Keratinocyte (primary cell): ENCODE measurements around the gene CCN6. TPM values are rescaled to one million over a fixed set of nuclear protein-coding genes. Genes with fewer than 3 reads are reported as not detected.

ENCODE experiments used
- DNase-seq: peaks from one replicate; pipeline ENCODE4 v3.0.0-alpha.2; 2011; ENCODE audit warnings: low read depth, missing footprints, low spot score
- FAIRE-seq: peaks from 2 replicates; lab custom pipeline; 2011; peaks lifted over from hg19 to GRCh38; lab: Jason Lieb, UNC
- H2AFZ ChIP-seq: 2 replicates; pipeline ENCODE4 v1.6.0; 2012; ENCODE audit warnings: low read length, control low read depth, inconsistent platforms; ENCODE audit not compliant: control insufficient read depth
- H3K27ac ChIP-seq: 2 replicates; pipeline ENCODE4 v1.5.1; 2011; ENCODE audit warnings: low read length; ENCODE audit not compliant: control insufficient read depth, insufficient read depth
- H3K27me3 ChIP-seq: 3 replicates; pipeline ENCODE4 v1.6.0; 2011; ENCODE audit warnings: low read length; ENCODE audit not compliant: control insufficient read depth, insufficient read depth; ENCODE audit errors: extremely low read depth
- H3K36me3 ChIP-seq, 2 experiments: 2 replicates in 1 of 2; 3 replicates in 1 of 2; pipeline ENCODE4 v1.5.1; 2011; ENCODE audit warnings: low read length in 2 of 2, mild to moderate bottlenecking in 1 of 2; ENCODE audit not compliant: control insufficient read depth in 2 of 2, insufficient read depth in 2 of 2; ENCODE audit errors: extremely low read depth in 1 of 2
- H3K4me1 ChIP-seq: 3 replicates; pipeline ENCODE4 v1.5.1; 2011; ENCODE audit warnings: low read length; ENCODE audit not compliant: control insufficient read depth, insufficient read depth; ENCODE audit errors: extremely low read depth
- H3K4me2 ChIP-seq: 3 replicates; pipeline ENCODE4 v1.6.0; 2011; ENCODE audit warnings: low read depth, low read length; ENCODE audit not compliant: control insufficient read depth, insufficient read depth; ENCODE audit errors: extremely low read depth
- H3K4me3 ChIP-seq, 3 experiments: fragments of 200-600 bp in 1 of 3; sonication (generic) in 1 of 3; 2 replicates in 2 of 3; 3 replicates in 1 of 3; pipeline ENCODE4 v1.5.1; 2011 to 2016; ENCODE audit warnings: low read length in 3 of 3, mild to moderate bottlenecking in 3 of 3, control low read depth in 2 of 3, inconsistent platforms in 1 of 3, low read depth in 1 of 3, mixed read lengths in 1 of 3, mixed run types in 1 of 3, moderate library complexity in 1 of 3; ENCODE audit not compliant: control insufficient read depth in 2 of 3, insufficient read depth in 2 of 3; ENCODE audit errors: extremely low read depth in 1 of 3
- H3K79me2 ChIP-seq: 2 replicates; pipeline ENCODE4 v1.6.0; 2012; ENCODE audit warnings: low read length; ENCODE audit not compliant: control insufficient read depth, insufficient read depth
- H3K9ac ChIP-seq: 3 replicates; pipeline ENCODE4 v1.6.0; 2011; ENCODE audit warnings: low read length; ENCODE audit not compliant: control insufficient read depth, insufficient read depth; ENCODE audit errors: extremely low read depth
- H3K9me1 ChIP-seq: 3 replicates; pipeline ENCODE4 v1.6.0; 2011; ENCODE audit warnings: low read length; ENCODE audit not compliant: control insufficient read depth, insufficient read depth; ENCODE audit errors: extremely low read depth
- H3K9me3 ChIP-seq: 2 replicates; pipeline ENCODE4 v1.5.1; 2012; ENCODE audit warnings: low read depth, low read length; ENCODE audit not compliant: control insufficient read depth
- H4K20me1 ChIP-seq: 3 replicates; pipeline ENCODE4 v1.6.0; 2011; ENCODE audit warnings: low read length; ENCODE audit not compliant: control insufficient read depth, insufficient read depth; ENCODE audit errors: extremely low read depth
- EZH2 ChIP-seq: IDR thresholded peaks from one replicate; pipeline ENCODE4 v1.6.1; 2012; ENCODE audit warnings: inconsistent platforms, mild to moderate bottlenecking, low read length, moderate library complexity
- dilution Hi-C: fragments of 300-500 bp; cut with MboI; formaldehyde crosslinking; loops from one replicate; pipeline ENCODE4 v1.7.0; 2020; ENCODE audit warnings: low sequenced_read_pairs; ENCODE audit not compliant: extremely low pct_ligation_motif_present
- polyA plus RNA-seq, 5 experiments: library from polyadenylated mRNA; depleted of rRNA in 3 of 5; stranded (reverse) in 3 of 5; stranded (forward) in 1 of 5; unstranded in 1 of 5; fragments of >200 nt; gene quantifications; 1 replicate in 1 of 5; 2 replicates in 3 of 5; 3 replicates in 1 of 5; pipeline versions ENCODE4 v1.2.1 to v1.2.3, GENCODE V29; 2011 to 2012; ENCODE audit warnings: missing spikeins in 2 of 5, low read depth in 1 of 5, low replicate concordance in 1 of 5
- TF ChIP-seq, protein P1 (sequence below), 3 experiments: IDR thresholded peaks in 1 of 3; conservative IDR thresholded peaks in 1 of 3; optimal IDR thresholded peaks in 1 of 3; 2 replicates in 2 of 3; 3 replicates in 1 of 3; pipeline versions ENCODE3 to v1.5.1; 2011; ENCODE audit warnings: low read length in 3 of 3, mild to moderate bottlenecking in 3 of 3, moderate library complexity in 2 of 3, control low read depth in 1 of 3, inconsistent platforms in 1 of 3; ENCODE audit not compliant: insufficient read depth in 2 of 3; ENCODE audit errors: extremely low read depth in 1 of 3

CCN6 gene
- polyA plus RNA-seq, 1 donor (not counting 4 experiments of a cell fraction or from before 2014, with no cell fraction given), result 0.90 TPM

DNA sequence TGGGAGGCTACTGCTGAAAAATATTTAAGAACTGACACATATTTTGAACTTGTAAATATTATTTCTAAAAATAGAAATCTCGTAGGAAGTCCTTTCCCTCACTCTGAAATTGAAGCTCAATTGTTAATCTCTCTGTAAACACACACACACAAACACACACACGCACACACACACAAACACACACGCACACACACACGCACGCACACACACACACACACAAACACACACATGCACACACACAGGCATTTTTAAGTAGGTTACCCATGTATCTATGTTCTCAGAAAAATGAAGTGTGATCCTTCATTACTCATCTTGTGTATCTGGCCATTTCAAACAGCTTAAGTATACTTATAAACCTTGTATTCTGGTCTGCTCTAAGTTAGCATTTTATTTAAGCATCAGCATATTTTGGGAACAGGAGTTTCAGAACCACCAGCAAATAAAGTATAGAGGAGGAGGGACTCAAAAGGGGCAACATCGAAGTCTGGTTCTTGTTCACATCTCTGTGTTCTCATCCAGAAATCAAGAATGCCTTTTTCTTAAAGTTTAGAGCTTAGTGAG lies 11.6 kb downstream of the CCN6 start:
- Histone ChIP-seq H3K9me1 (no peaks in the 10 kb centered on the region), H3K4me2 (no peak overlapping the region), H3K36me3 (no peaks in the 10 kb centered on the region), H3K27ac (no peak overlapping the region), H3K4me1 (no peaks in the 10 kb centered on the region), H4K20me1 (no peaks in the 10 kb centered on the region), H3K9ac (no peak overlapping the region), H3K27me3 (no peaks in the 10 kb centered on the region), H3K79me2 (no peaks in the 10 kb centered on the region), H3K4me3 (no peak overlapping the region), H2AFZ (no peak overlapping the region), H3K9me3 (no peaks in the 10 kb centered on the region)
- dilution Hi-C loops, result no loop called here
- FAIRE-seq (no peak), DNase-seq (no peak)
- no peak for TF ChIP-seq EZH2

DNA sequence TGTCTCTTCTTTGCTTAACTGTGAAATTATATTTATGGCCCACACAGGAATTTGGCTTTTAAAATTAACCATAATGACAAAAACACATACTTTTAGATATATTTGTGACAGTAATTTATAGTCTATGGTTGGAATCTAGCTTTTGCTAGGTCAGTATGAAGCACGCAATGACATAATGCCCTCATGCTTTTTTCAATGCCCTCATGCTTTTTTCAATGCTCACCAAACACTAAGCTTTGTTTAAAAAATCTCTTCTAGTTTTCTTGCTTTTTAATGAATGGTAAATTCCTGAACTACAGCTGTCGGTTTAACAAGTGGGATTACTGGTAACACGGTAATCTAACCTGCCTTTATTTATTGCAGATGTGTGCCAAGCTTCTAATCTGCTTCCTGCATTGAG lies 12.7 kb downstream of the CCN6 start:
- Histone ChIP-seq H3K27me3 (no peaks in the 10 kb centered on the region), H3K4me3 (no peak overlapping the region), H3K9me1 (no peaks in the 10 kb centered on the region), H3K36me3 (no peaks in the 10 kb centered on the region), H3K79me2 (no peaks in the 10 kb centered on the region), H3K27ac (no peak overlapping the region), H2AFZ (no peak overlapping the region), H3K4me1 (no peaks in the 10 kb centered on the region), H3K9me3 (no peaks in the 10 kb centered on the region), H4K20me1 (no peaks in the 10 kb centered on the region), H3K4me2 (no peak overlapping the region), H3K9ac (no peak overlapping the region)
- no peak for DNase-seq
- TF ChIP-seq, protein P1, sequence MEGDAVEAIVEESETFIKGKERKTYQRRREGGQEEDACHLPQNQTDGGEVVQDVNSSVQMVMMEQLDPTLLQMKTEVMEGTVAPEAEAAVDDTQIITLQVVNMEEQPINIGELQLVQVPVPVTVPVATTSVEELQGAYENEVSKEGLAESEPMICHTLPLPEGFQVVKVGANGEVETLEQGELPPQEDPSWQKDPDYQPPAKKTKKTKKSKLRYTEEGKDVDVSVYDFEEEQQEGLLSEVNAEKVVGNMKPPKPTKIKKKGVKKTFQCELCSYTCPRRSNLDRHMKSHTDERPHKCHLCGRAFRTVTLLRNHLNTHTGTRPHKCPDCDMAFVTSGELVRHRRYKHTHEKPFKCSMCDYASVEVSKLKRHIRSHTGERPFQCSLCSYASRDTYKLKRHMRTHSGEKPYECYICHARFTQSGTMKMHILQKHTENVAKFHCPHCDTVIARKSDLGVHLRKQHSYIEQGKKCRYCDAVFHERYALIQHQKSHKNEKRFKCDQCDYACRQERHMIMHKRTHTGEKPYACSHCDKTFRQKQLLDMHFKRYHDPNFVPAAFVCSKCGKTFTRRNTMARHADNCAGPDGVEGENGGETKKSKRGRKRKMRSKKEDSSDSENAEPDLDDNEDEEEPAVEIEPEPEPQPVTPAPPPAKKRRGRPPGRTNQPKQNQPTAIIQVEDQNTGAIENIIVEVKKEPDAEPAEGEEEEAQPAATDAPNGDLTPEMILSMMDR (optimal IDR thresholded peaks at IDR 0.05 in 1 of 3, IDR thresholded peaks at IDR 0.05 in 1 of 3, conservative IDR thresholded peaks at IDR 0.05 in 1 of 3; ENCODE audit: extremely low read depth in 1 of 3, insufficient read depth in 2 of 3, low read length in 3 of 3), result no peak
- TF ChIP-seq EZH2, result no peak
- FAIRE-seq, result no peak
- dilution Hi-C loops, result no loop called here

DNA sequence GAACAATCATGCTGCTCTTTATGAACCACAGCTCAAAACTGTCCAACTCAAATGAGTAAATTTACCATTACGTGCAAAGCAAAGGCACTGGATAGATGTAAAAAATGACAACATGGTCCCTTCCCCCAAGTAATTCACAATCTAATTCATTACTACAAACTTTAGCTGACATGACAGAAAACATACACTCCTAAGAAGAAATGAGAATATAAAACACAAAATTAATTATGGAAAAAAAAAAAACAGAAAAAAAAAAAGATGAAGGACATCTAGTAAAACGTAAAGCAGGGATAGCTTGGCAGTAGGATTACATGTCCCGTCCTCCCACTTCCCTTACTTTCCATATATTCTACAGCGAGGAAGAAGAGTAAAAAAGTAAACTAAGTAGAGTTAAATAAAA lies 27.7 kb downstream of the CCN6 start:
- Histone ChIP-seq H3K4me2 (no peak overlapping the region), H4K20me1 (no peaks in the 10 kb centered on the region), H3K9ac (no peak overlapping the region), H3K27me3 (no peaks in the 10 kb centered on the region), H3K27ac (no peak overlapping the region), H2AFZ (no peak overlapping the region), H3K9me1 (no peaks in the 10 kb centered on the region), H3K36me3 (peaks cover 3 to 31% of the 10 kb centered on the region in 2 experiments), H3K4me3 (no peak overlapping the region), H3K4me1 (no peaks in the 10 kb centered on the region), H3K79me2 (no peaks in the 10 kb centered on the region), H3K9me3 (no peaks in the 10 kb centered on the region)
- dilution Hi-C loops, result no loop called here
- TF ChIP-seq EZH2, result no peak
- TF ChIP-seq, protein P1 (optimal IDR thresholded peaks at IDR 0.05 in 1 of 3, IDR thresholded peaks at IDR 0.05 in 1 of 3, conservative IDR thresholded peaks at IDR 0.05 in 1 of 3; ENCODE audit: extremely low read depth in 1 of 3, insufficient read depth in 2 of 3, low read length in 3 of 3), result no peak
- DNase-seq (no peak), FAIRE-seq (no peak)
